Gastrocnemius medialis (tissue), 4 donors: ENCODE data around the gene INPPL1. TPM values are rescaled to one million over a fixed set of nuclear protein-coding genes. Genes with fewer than 3 reads are reported as not detected.
"Not testable (repeated sequence)": the region's sequence is repeated elsewhere in the genome, so short reads cannot be mapped to it uniquely, and the experiment has no call there.

Source experiments
- ATAC-seq, 2 donors: fragments of 150-250 bp; one replicate each; pipeline ENCODE4 v1.9.1; 2016
- DNase-seq, 2 donors: peaks; one replicate each; pipeline ENCODE4 v3.0.0-alpha.2; 2019
- H3K27ac ChIP-seq, 4 donors: fragments of 200-600 bp; sonication (generic); 1 replicate in 1 of 4; 2 replicates in 3 of 4; pipeline ENCODE4 v1.5.1; 2016 to 2018; ENCODE audit warnings: mild to moderate bottlenecking in 2 of 4, moderate library complexity in 1 of 4
- H3K27me3 ChIP-seq, 3 donors: fragments of 200-600 bp; sonication (generic) in 2 of 3; 1 replicate in 1 of 3; 2 replicates in 2 of 3; pipeline versions ENCODE4 v1.5.1 to v1.6.0; 2016 to 2019; ENCODE audit warnings: mild to moderate bottlenecking in 1 of 3, moderate library complexity in 1 of 3
- H3K36me3 ChIP-seq, 2 donors: fragments of 200-600 bp; sonication (generic) in 1 of 2; one replicate each; pipeline ENCODE4 v1.5.1; 2017 to 2018
- H3K4me1 ChIP-seq, 2 donors: fragments of 200-600 bp; sonication (generic) in 1 of 2; one replicate each; pipeline ENCODE4 v1.5.1; 2016 to 2017; ENCODE audit warnings: mild to moderate bottlenecking in 2 of 2
- H3K4me3 ChIP-seq, 4 donors: fragments of 200-600 bp; sonication (generic) in 3 of 4; 1 replicate in 1 of 4; 2 replicates in 3 of 4; pipeline ENCODE4 v1.5.1; 2016 to 2019; ENCODE audit warnings: mild to moderate bottlenecking in 2 of 4
- H3K9me3 ChIP-seq, 3 donors: fragments of 200-600 bp; sonication (generic) in 2 of 3; 1 replicate in 1 of 3; 2 replicates in 2 of 3; pipeline ENCODE4 v1.5.1; 2016 to 2019
- POLR2A ChIP-seq, 2 donors: fragments of 450-650 bp; IDR thresholded peaks; one replicate each; pipeline ENCODE4 v1.6.1; 2017; ENCODE audit warnings: antibody characterized with exemption in 2 of 2, mild to moderate bottlenecking in 2 of 2, moderate library complexity in 2 of 2
- in situ Hi-C, 4 donors: fragments of 200-750 bp; cut with MboI; loops; one replicate each; pipeline versions ENCODE4 v1.15.0 to v1.8.0; 2017; ENCODE audit warnings: low sequenced_read_pairs in 4 of 4
- intact Hi-C: fragments of 100-400 bp; cut with DNase I; formaldehyde crosslinking; loops from one replicate; pipeline ENCODE4 v1.15.1; 2023; ENCODE audit warnings: low total_unique reads
- total RNA-seq, 4 donors: library from RNA; depleted of rRNA; stranded (reverse); fragments of >200 nt; gene quantifications; one replicate each; pipeline versions ENCODE4 v1.1.0 to v1.2.3, GENCODE V29; 2016
- TF ChIP-seq, protein P1 (sequence below), 5 experiments: fragments of 450-650 bp in 3 of 5; fragments of 200-600 bp in 2 of 5; sonication (generic) in 2 of 5; IDR thresholded peaks in 4 of 5; conservative IDR thresholded peaks in 1 of 5; 1 replicate in 4 of 5; 2 replicates in 1 of 5; pipeline ENCODE4 v1.5.1; 2016 to 2019; ENCODE audit warnings: antibody characterized with exemption in 5 of 5, mild to moderate bottlenecking in 3 of 5, moderate library complexity in 3 of 5

Gene INPPL1
- total RNA-seq, 4 donors from 2014 or later: 75.6 to 112 (median 107) TPM

DNA sequence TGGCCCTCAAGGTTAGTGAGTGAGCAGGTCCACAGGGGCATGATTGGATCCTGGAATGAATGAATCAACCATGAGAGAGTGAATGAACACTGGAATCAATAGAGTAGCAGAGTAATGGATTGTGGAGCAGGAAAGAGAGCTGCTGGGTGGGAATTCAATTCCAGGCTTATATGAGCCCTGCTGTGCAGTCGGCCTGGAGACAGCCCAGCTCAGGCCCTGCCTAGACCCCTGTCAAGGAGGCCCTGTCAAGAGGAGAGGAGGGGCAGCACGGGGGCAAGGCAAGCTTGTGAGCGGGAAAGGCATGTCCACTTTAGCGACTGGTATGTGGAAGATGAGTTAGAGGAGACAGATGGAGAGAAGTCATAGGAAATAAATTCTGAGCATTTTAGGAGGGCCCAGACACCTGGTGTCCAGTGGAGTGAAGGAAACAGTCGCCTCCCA, 33.9 kb upstream of the INPPL1 start:
- intact Hi-C loops (no loop called here), in situ Hi-C loops (no loop called here)
- no peak for TF ChIP-seq POLR2A (IDR thresholded peaks at IDR 0.05)
- TF ChIP-seq, protein P1, sequence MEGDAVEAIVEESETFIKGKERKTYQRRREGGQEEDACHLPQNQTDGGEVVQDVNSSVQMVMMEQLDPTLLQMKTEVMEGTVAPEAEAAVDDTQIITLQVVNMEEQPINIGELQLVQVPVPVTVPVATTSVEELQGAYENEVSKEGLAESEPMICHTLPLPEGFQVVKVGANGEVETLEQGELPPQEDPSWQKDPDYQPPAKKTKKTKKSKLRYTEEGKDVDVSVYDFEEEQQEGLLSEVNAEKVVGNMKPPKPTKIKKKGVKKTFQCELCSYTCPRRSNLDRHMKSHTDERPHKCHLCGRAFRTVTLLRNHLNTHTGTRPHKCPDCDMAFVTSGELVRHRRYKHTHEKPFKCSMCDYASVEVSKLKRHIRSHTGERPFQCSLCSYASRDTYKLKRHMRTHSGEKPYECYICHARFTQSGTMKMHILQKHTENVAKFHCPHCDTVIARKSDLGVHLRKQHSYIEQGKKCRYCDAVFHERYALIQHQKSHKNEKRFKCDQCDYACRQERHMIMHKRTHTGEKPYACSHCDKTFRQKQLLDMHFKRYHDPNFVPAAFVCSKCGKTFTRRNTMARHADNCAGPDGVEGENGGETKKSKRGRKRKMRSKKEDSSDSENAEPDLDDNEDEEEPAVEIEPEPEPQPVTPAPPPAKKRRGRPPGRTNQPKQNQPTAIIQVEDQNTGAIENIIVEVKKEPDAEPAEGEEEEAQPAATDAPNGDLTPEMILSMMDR (IDR thresholded peaks at IDR 0.05 in 4 of 5, conservative IDR thresholded peaks at IDR 0.05 in 1 of 5): no peak
- H3K4me3 ChIP-seq: no peak overlapping the region
- no peak overlapping the region for H3K27ac ChIP-seq
- no peaks in the 10 kb centered on the region for H3K27me3 ChIP-seq
- H3K36me3 ChIP-seq: no peaks in the 10 kb centered on the region
- ATAC-seq (no peak), DNase-seq (no peak)
- H3K9me3 ChIP-seq: no peaks in the 10 kb centered on the region
- H3K4me1 ChIP-seq: no peaks in the 10 kb centered on the region

DNA sequence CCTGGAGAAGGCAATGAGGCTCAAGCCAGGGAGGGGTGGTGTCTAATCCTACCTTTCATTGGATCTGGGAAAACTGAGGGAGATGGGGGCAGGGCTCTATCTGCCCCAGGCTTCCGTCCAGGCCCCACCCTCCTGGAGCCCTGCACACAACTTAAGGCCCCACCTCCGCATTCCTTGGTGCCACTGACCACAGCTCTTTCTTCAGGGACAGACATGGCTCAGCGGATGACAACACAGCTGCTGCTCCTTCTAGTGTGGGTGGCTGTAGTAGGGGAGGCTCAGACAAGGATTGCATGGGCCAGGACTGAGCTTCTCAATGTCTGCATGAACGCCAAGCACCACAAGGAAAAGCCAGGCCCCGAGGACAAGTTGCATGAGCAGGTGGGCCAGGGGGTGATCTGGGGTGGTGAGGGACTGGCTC, 32.6 kb upstream of the INPPL1 start, which contains the start of gene FOLR1:
Gene FOLR1 (plus strand): TSS at position 180 of the 421 bp plus-strand sequence. CDS start 34 bp downstream, at position 214.
- Histone ChIP-seq H3K4me3 (no peak within 1 kb of the TSS), H3K27me3 (no peaks in the 10 kb centered on the region), H3K27ac (no peak within 1 kb of the TSS), H3K36me3 (no peaks in the 10 kb centered on the region), H3K9me3 (no peaks in the 10 kb centered on the region), H3K4me1 (no peaks in the 10 kb centered on the region)
- TF ChIP-seq POLR2A (IDR thresholded peaks at IDR 0.05): no peak
- TF ChIP-seq, protein P1 (IDR thresholded peaks at IDR 0.05 in 4 of 5, conservative IDR thresholded peaks at IDR 0.05 in 1 of 5): no peak
- intact Hi-C loops: no loop called here
- no peak for ATAC-seq
- no peak for DNase-seq
- in situ Hi-C loops: no loop called here

DNA sequence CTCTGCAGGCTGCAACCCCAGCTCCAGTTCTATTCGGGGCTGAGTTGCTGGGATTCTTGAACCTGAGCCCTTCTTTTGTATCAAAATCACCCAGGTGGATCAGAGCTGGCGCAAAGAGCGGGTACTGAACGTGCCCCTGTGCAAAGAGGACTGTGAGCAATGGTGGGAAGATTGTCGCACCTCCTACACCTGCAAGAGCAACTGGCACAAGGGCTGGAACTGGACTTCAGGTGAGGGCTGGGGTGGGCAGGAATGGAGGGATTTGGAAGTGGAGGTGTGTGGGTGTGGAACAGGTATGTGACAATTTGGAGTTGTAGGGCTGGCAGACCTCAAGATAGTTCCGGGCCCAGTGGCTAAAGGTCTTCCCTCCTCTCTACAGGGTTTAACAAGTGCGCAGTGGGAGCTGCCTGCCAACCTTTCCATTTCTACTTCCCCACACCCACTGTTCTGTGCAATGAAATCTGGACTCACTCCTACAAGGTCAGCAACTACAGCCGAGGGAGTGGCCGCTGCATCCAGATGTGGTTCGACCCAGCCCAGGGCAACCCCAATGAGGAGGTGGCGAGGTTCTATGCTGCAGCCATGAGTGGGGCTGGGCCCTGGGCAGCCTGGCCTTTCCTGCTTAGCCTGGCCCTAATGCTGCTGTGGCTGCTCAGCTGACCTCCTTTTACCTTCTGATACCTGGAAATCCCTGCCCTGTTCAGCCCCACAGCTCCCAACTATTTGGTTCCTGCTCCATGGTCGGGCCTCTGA, 28.9 kb upstream of the INPPL1 start:
- DNase-seq: no peak
- no peak for ATAC-seq
- in situ Hi-C loops (no loop called here), intact Hi-C loops (no loop called here)
- H3K27me3 ChIP-seq: no peaks in the 10 kb centered on the region
- H3K4me1 ChIP-seq: no peaks in the 10 kb centered on the region
- H3K36me3 ChIP-seq: no peaks in the 10 kb centered on the region
- H3K4me3 ChIP-seq: no peak overlapping the region
- no peaks in the 10 kb centered on the region for H3K9me3 ChIP-seq
- no peak overlapping the region for H3K27ac ChIP-seq
- TF ChIP-seq POLR2A (IDR thresholded peaks at IDR 0.05): no peak
- TF ChIP-seq, protein P1 (IDR thresholded peaks at IDR 0.05 in 4 of 5, conservative IDR thresholded peaks at IDR 0.05 in 1 of 5): no peak

DNA sequence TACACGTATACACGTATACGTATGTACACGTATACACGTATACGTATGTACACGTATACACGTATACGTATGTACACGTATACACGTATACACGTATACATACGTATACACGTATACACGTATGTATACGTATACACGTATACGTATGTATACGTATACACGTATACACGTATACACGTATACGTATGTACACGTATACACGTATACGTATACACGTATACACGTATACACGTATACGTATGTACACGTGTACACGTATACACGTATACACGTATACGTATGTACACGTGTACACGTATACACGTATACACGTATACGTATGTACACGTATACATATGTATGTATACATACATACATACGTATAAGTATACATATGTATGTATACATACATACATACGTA, 23.1 kb upstream of the INPPL1 start:
- ATAC-seq, H3K4me3 ChIP-seq, H3K27me3 ChIP-seq, H3K27ac ChIP-seq, intact Hi-C loops, in situ Hi-C loops, DNase-seq, H3K9me3 ChIP-seq, H3K4me1 ChIP-seq, H3K36me3 ChIP-seq: not testable (repeated sequence)

DNA sequence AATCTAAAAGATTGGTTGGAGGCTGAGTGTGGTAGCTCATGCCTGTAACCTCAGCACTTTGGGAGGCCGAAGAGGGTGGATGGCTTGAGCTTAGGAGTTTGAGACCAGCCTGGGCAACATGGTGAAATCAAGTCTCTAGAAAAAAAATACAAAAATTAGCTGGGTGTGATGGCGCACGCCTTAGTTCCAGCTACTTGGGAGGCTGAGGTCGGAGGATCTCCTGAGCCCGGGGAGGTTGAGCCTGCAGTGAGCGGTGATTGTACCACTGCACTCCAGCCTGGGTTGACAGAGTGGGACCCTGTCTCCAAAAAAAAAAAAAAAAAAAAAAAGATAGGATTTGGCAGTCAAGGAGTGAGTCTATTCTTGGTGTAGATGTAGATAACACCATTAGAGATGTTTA, 22.0 kb upstream of the INPPL1 start:
- H3K9me3 ChIP-seq: no peaks in the 10 kb centered on the region
- H3K4me3 ChIP-seq: no peak overlapping the region
- no peaks in the 10 kb centered on the region for H3K27me3 ChIP-seq
- in situ Hi-C loops (no loop called here), intact Hi-C loops (no loop called here)
- no peaks in the 10 kb centered on the region for H3K4me1 ChIP-seq
- no peaks in the 10 kb centered on the region for H3K36me3 ChIP-seq
- no peak for DNase-seq
- H3K27ac ChIP-seq: no peak overlapping the region
- TF ChIP-seq, protein P1 (IDR thresholded peaks at IDR 0.05 in 4 of 5, conservative IDR thresholded peaks at IDR 0.05 in 1 of 5): no peak
- TF ChIP-seq POLR2A (IDR thresholded peaks at IDR 0.05): no peak
- ATAC-seq: no peak
